H1 (cell line): ENCODE measurements around the gene RPL13A. TPM values are rescaled to one million over a fixed set of nuclear protein-coding genes. Genes with fewer than 3 reads are reported as not detected.

ENCODE experiments used
- CTCF ChIA-PET: fragments of 300-600 bp; sonication (Branson Sonifier 250); formaldehyde crosslinking; loops from one replicate; lab custom pipeline; 2021; ENCODE audit not compliant: partially characterized antibody; lab: Charles Lee
- POLR2A ChIA-PET: fragments of 300-600 bp; sonication (Branson Sonifier 250); formaldehyde crosslinking; loops from one replicate; lab custom pipeline; 2021; ENCODE audit warnings: inconsistent platforms; ENCODE audit not compliant: partially characterized antibody; lab: Charles Lee
- DNase-seq, 2 experiments: peaks; one replicate each; pipeline versions ENCODE4 v3.0.0 to v3.0.0-alpha.2; 2010 to 2022; ENCODE audit warnings: low spot score in 2 of 2, low read depth in 1 of 2, mixed read lengths in 1 of 2
- FAIRE-seq: peaks from 2 replicates; lab custom pipeline; 2011; peaks lifted over from hg19 to GRCh38; lab: Jason Lieb, UNC
- H2AFZ ChIP-seq: 2 replicates; pipeline ENCODE4 v1.8.1; 2012; ENCODE audit warnings: low read length, inconsistent platforms
- H2AK5ac ChIP-seq: 2 replicates; pipeline ENCODE4 v1.6.1; 2013; ENCODE audit warnings: low read depth, low read length
- H2BK120ac ChIP-seq: replicated peaks from 2 replicates; pipeline ENCODE3; 2013; ENCODE audit warnings: low read depth, low read length, inconsistent platforms
- H2BK12ac ChIP-seq: 2 replicates; pipeline ENCODE4 v1.6.1; 2013; ENCODE audit warnings: low read depth, low read length
- H2BK15ac ChIP-seq: 2 replicates; pipeline ENCODE4 v1.6.1; 2013; ENCODE audit warnings: low read length
- H2BK20ac ChIP-seq: 2 replicates; pipeline ENCODE4 v1.6.1; 2013; ENCODE audit warnings: low read length
- H2BK5ac ChIP-seq: 2 replicates; pipeline ENCODE4 v1.6.1; 2013; ENCODE audit warnings: low read depth, low read length
- H3K14ac ChIP-seq: 2 replicates; pipeline ENCODE4 v1.6.1; 2013; ENCODE audit warnings: inconsistent platforms; ENCODE audit not compliant: insufficient read length
- H3K18ac ChIP-seq: 2 replicates; pipeline ENCODE4 v1.6.1; 2013; ENCODE audit warnings: low read length; ENCODE audit errors: extremely low read depth
- H3K23ac ChIP-seq: 2 replicates; pipeline ENCODE4 v1.6.1; 2013; ENCODE audit warnings: inconsistent platforms; ENCODE audit not compliant: insufficient read length
- H3K23me2 ChIP-seq: 2 replicates; pipeline ENCODE4 v1.6.1; 2013; ENCODE audit warnings: low read depth, low read length
- H3K27ac ChIP-seq: 2 replicates; pipeline ENCODE4 v1.6.1; 2011; ENCODE audit warnings: low read depth, low read length, inconsistent platforms
- H3K27me3 ChIP-seq, 4 experiments: replicated peaks in 1 of 4; 1 replicate in 1 of 4; 2 replicates in 3 of 4; pipeline versions ENCODE4 v1.6.1 to v1.8.1; 2011 to 2013; ENCODE audit warnings: low read length in 3 of 4, mild to moderate bottlenecking in 3 of 4, inconsistent platforms in 2 of 4, mixed read lengths in 2 of 4, moderate library complexity in 1 of 4; ENCODE audit not compliant: control insufficient read depth in 3 of 4, insufficient read depth in 3 of 4; ENCODE audit errors: extremely low read depth in 1 of 4
- H3K36me3 ChIP-seq, 4 experiments: 2 replicates each; pipeline versions ENCODE4 v1.6.1 to v1.8.1; 2011 to 2013; ENCODE audit warnings: mild to moderate bottlenecking in 4 of 4, low read length in 3 of 4, moderate library complexity in 2 of 4, control low read depth in 1 of 4, inconsistent platforms in 1 of 4; ENCODE audit not compliant: insufficient read depth in 4 of 4, control insufficient read depth in 2 of 4
- H3K4ac ChIP-seq: replicated peaks from 2 replicates; pipeline ENCODE3; 2013; ENCODE audit warnings: low read length, low read depth, mixed read lengths, inconsistent platforms; ENCODE audit not compliant: insufficient read length
- H3K4me1 ChIP-seq, 4 experiments: replicated peaks in 1 of 4; 1 replicate in 1 of 4; 2 replicates in 3 of 4; pipeline versions ENCODE4 v1.6.1 to v1.8.1; 2011 to 2013; ENCODE audit warnings: low read length in 3 of 4, inconsistent platforms in 2 of 4, mixed read lengths in 1 of 4; ENCODE audit not compliant: insufficient read depth in 4 of 4, control insufficient read depth in 3 of 4
- H3K4me2 ChIP-seq, 2 experiments: 2 replicates each; pipeline versions ENCODE4 v1.6.1 to v1.8.1; 2011 to 2013; ENCODE audit warnings: low read depth in 2 of 2, low read length in 2 of 2, control low read depth in 1 of 2, inconsistent platforms in 1 of 2, mild to moderate bottlenecking in 1 of 2; ENCODE audit not compliant: insufficient read depth in 1 of 2
- H3K4me3 ChIP-seq, 4 experiments: fragments of 200-600, 300-600 bp in 1 of 4; sonication (generic), shearing (Covaris generic), sonication (Bioruptor Twin) in 1 of 4; 2 replicates each; pipeline versions ENCODE4 v1.5.1 to v1.8.1; 2011 to 2016; ENCODE audit warnings: low read length in 4 of 4, low read depth in 3 of 4, control low read depth in 2 of 4, inconsistent platforms in 2 of 4, mild to moderate bottlenecking in 2 of 4, mixed read lengths in 1 of 4, moderate library complexity in 1 of 4; ENCODE audit not compliant: insufficient read depth in 2 of 4; ENCODE audit errors: extremely low read depth in 1 of 4
- H3K56ac ChIP-seq: replicated peaks from 2 replicates; pipeline ENCODE3; 2013; ENCODE audit warnings: low read depth, mild to moderate bottlenecking, mixed read lengths, low read length, inconsistent platforms; ENCODE audit not compliant: insufficient read length
- H3K79me1 ChIP-seq: 2 replicates; pipeline ENCODE4 v1.6.1; 2013; ENCODE audit warnings: low read depth, low read length, control low read depth
- H3K79me2 ChIP-seq, 2 experiments: 2 replicates each; pipeline versions ENCODE4 v1.6.1 to v1.8.1; 2012 to 2013; ENCODE audit warnings: low read length in 2 of 2, mild to moderate bottlenecking in 2 of 2, inconsistent platforms in 1 of 2; ENCODE audit not compliant: insufficient read depth in 2 of 2, control insufficient read depth in 1 of 2
- H3K9ac ChIP-seq, 4 experiments: replicated peaks in 1 of 4; 1 replicate in 1 of 4; 2 replicates in 3 of 4; pipeline versions ENCODE4 v1.6.1 to v1.8.1; 2011 to 2013; ENCODE audit warnings: low read depth in 3 of 4, low read length in 3 of 4, control low read depth in 2 of 4, mild to moderate bottlenecking in 2 of 4, moderate library complexity in 2 of 4, inconsistent platforms in 1 of 4; ENCODE audit errors: extremely low read depth in 1 of 4
- H3K9me3 ChIP-seq, 2 experiments: 2 replicates each; pipeline versions ENCODE4 v1.6.1 to v1.8.1; 2012 to 2013; ENCODE audit warnings: mild to moderate bottlenecking in 2 of 2, moderate library complexity in 2 of 2, control low read depth in 1 of 2, inconsistent platforms in 1 of 2, low read depth in 1 of 2, low read length in 1 of 2, mixed read lengths in 1 of 2; ENCODE audit not compliant: insufficient read depth in 2 of 2
- H4K20me1 ChIP-seq, 2 experiments: replicated peaks in 1 of 2; 2 replicates each; pipeline versions ENCODE3 to v1.8.1; 2011 to 2013; ENCODE audit warnings: inconsistent platforms in 2 of 2, low read length in 2 of 2, mild to moderate bottlenecking in 1 of 2; ENCODE audit not compliant: insufficient read depth in 2 of 2, control insufficient read depth in 1 of 2
- H4K5ac ChIP-seq: 2 replicates; pipeline ENCODE4 v1.6.1; 2013; ENCODE audit warnings: low read length, low read depth, mixed read lengths, inconsistent platforms; ENCODE audit not compliant: insufficient read length
- H4K8ac ChIP-seq: 2 replicates; pipeline ENCODE4 v1.8.0; 2013; ENCODE audit warnings: mild to moderate bottlenecking, moderate library complexity, low read length, inconsistent platforms; ENCODE audit not compliant: insufficient read depth; ENCODE audit errors: extremely low read depth
- H4K91ac ChIP-seq: replicated peaks from 2 replicates; pipeline ENCODE3; 2013; ENCODE audit warnings: low read length, mixed read lengths, inconsistent platforms; ENCODE audit not compliant: insufficient read length
- KDM1A ChIP-seq: fragments of 200-600, 300-600 bp; sonication (generic); IDR thresholded peaks from 2 replicates; pipeline ENCODE4 v1.7.1; 2016; ENCODE audit warnings: mild to moderate bottlenecking, low read length, borderline replicate concordance
- POLR2AphosphoS5 ChIP-seq: IDR thresholded peaks from 2 replicates; pipeline ENCODE4 v1.6.1; 2011; ENCODE audit warnings: low read depth, low read length
- WGBS, 2 experiments: shearing (Covaris generic) in 1 of 2; methylation state at CpG; one replicate each; pipeline versions ENCODE4 v1.1.6 to v1.1.7; 2013 to 2015; ENCODE audit warnings: low lambda C conversion rate in 2 of 2, mixed read lengths in 2 of 2, inconsistent platforms in 1 of 2, low coverage in 1 of 2, missing lambda C conversion rate in 1 of 2; ENCODE audit not compliant: insufficient replicate concordance in 2 of 2, insufficient coverage in 1 of 2, insufficient read length in 1 of 2; ENCODE audit errors: extremely low coverage in 1 of 2, missing lambda C conversion rate in 1 of 2; 5-methylcytosine and 5-hydroxymethylcytosine counted together
- polyA plus RNA-seq, 7 experiments: library from polyadenylated mRNA; depleted of rRNA in 3 of 7; stranded (reverse) in 5 of 7; unstranded in 2 of 7; fragments of >200 nt in 5 of 7; fragments of 200-250 nt in 2 of 7; gene quantifications; 1 replicate in 5 of 7; 2 replicates in 1 of 7; 4 replicates in 1 of 7; pipeline versions ENCODE4 v1.2.1 to v1.2.3, GENCODE V29; 2011 to 2013; ENCODE audit warnings: missing spikeins in 2 of 7, mixed read lengths in 2 of 7
- total RNA-seq: library from RNA; stranded (reverse); fragmentation: NEBNext Ultra II Directional; extraction: Animal tissue kit (Norgen Biotek cat#: 25700); gene quantifications from 2 replicates; pipeline ENCODE4 v1.2.1, GENCODE V29; 2021

Gene RPL13A
- total and polyA plus RNA-seq, 2 of the 8 experiments (the other 6 are each of a cell fraction or from before 2014, with no cell fraction given), result 3,305 to 8,868 TPM

DNA sequence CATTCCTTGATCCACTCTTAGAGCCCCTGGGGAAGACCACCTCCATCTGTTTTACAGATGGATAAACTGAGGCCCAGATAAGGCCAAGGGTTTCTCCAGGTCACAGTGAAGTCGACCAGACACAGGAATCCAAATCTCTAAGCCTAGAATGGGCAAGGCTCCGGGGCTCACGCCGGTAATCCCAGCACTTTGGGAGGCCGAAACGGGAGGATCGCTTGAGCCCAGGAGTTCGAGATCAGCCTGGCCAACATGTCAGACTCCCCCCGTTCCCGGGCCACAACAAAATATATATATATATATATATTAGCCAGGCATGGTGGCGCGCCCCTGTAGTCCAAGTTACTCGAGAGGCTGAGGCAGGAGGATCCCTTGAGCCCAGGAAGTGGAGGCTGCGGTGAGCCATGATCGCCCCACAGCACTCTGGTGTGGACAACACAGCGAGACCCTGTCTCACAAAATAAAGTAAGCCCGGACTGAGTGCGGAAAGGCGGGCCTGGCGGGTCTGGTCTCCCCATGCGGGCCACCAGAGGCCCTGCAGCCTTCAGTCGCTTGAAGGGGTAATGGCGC, 615 bp upstream of the RPL13A start:
- peak overlapping the region; percentile 66 for H3K4ac ChIP-seq
- H3K14ac ChIP-seq, result no peak overlapping the region
- no peak overlapping the region for H2BK15ac ChIP-seq
- 67% methylated on average over 23 of the region's 23 CpGs; no CpG with 5 or more reads in 1 of the 2 experiments for WGBS, 2 experiments
- H3K79me2 ChIP-seq, result peaks cover 20 to 31% of the 10 kb centered on the region in 2 experiments
- no peak overlapping the region; a peak in 2 of 4 replicates for H3K4me2 ChIP-seq
- peaks cover 0 to 8% (median 2%) of the 10 kb centered on the region in 4 experiments; a peak in 3 of 7 replicates for H3K4me1 ChIP-seq
- POLR2A ChIA-PET, result interaction anchor here (0.7 to 10.8 kb wide), 9 partner anchors 7 to 147 kb away, joined by 3 to 138 read pairs (median 17); partner anchors contain the start of genes FCGRT, PIH1D1, RCN3 and RPS11
- no peak overlapping the region for H3K18ac ChIP-seq
- no peak overlapping the region for H3K56ac ChIP-seq
- no peak overlapping the region for H3K23ac ChIP-seq
- H4K8ac ChIP-seq, result peak overlapping the region; percentile 94
- H2BK5ac ChIP-seq, result peak overlapping the region; percentile 6; the same call in 1 of the 2 replicates
- CTCF ChIA-PET, result no interaction called here
- H3K79me1 ChIP-seq, result peaks cover 2% of the 10 kb centered on the region; the same call in 1 of the 2 replicates
- no peaks in the 10 kb centered on the region for H3K9me3 ChIP-seq
- peak; percentile 47; the same call in 1 of the 2 replicates for TF ChIP-seq KDM1A
- TF ChIP-seq POLR2AphosphoS5, result no peak
- no peak overlapping the region for H2AFZ ChIP-seq
- peaks cover 12% of the 10 kb centered on the region for H3K23me2 ChIP-seq
- no peak overlapping the region for H3K9ac ChIP-seq
- no peak overlapping the region for H3K27ac ChIP-seq
- H4K20me1 ChIP-seq, result peaks cover 15 to 20% of the 10 kb centered on the region in 2 experiments
- DNase-seq (no peak), FAIRE-seq (no peak)
- peaks cover 24 to 37% (median 30%) of the 10 kb centered on the region in 4 experiments for H3K36me3 ChIP-seq
- H2BK12ac ChIP-seq, result no peak overlapping the region
- H4K91ac ChIP-seq, result peak overlapping the region; percentile 91
- no peak overlapping the region for H2AK5ac ChIP-seq
- H3K27me3 ChIP-seq, result no peaks in the 10 kb centered on the region
- no peak overlapping the region for H2BK20ac ChIP-seq
- H3K4me3 ChIP-seq, result no peak overlapping the region; a peak in 1 of 8 replicates
- H2BK120ac ChIP-seq, result peak overlapping the region; percentile 39
- H4K5ac ChIP-seq, result peak overlapping the region; percentile 47
